ENCODE measurements around the gene ZC3H11A. TPM values are rescaled to one million over a fixed set of nuclear protein-coding genes. Genes with fewer than 3 reads are reported as not detected.

The ZC3H11A gene
- total and polyA plus RNA-seq, 2 donors (not counting 3 experiments of a cell fraction or from before 2014, with no cell fraction given) = 36.8 to 72.6 TPM

- Histone ChIP-seq H3K9me1 (replicated peaks; ENCODE audit: control insufficient read depth, extremely low read depth, insufficient read depth, low read length) (no peaks in the 10 kb centered on the region), H3K9ac (replicated peaks; ENCODE audit: extremely low read depth, insufficient read depth, low read length) (no peak overlapping the region), H3K79me2 (ENCODE audit: control insufficient read depth, insufficient read depth, low read length) (no peaks in the 10 kb centered on the region), H3K4me3 (replicated peaks in 1 of 3; ENCODE audit: insufficient read depth in 1 of 3, low read depth in 1 of 3, low read length in 3 of 3) (no peak overlapping the region), H3K36me3 (ENCODE audit: control insufficient read depth in 2 of 2, extremely low read depth in 1 of 2, insufficient read depth in 2 of 2, low read length in 2 of 2) (no peaks in the 10 kb centered on the region), H3K9me3 (replicated peaks; ENCODE audit: control insufficient read depth, insufficient read depth, low read length) (no peaks in the 10 kb centered on the region), H2AFZ (ENCODE audit: low read depth, low read length) (no peak overlapping the region), H4K20me1 (replicated peaks; ENCODE audit: control insufficient read depth, extremely low read depth, insufficient read depth, low read length) (no peaks in the 10 kb centered on the region), H3K4me2 (ENCODE audit: insufficient read depth, low read length) (no peak overlapping the region), H3K4me1 (ENCODE audit: control insufficient read depth, extremely low read depth, insufficient read depth, low read length) (peaks cover 3% of the 10 kb centered on the region), H3K27me3 (ENCODE audit: control insufficient read depth in 2 of 2, insufficient read depth in 2 of 2, low read length in 2 of 2) (no peaks in the 10 kb centered on the region), H3K27ac (ENCODE audit: insufficient read depth, low read depth, low read length) (no peak overlapping the region)
- DNase-seq (ENCODE audit: low read depth, low spot score) (no peak), FAIRE-seq (no peak)
- intact Hi-C loops (cut with micrococcal nuclease) (no loop called here), dilution Hi-C loops (cut with MboI; ENCODE audit: extremely low pct_ligation_motif_present, low sequenced_read_pairs) (no loop called here)
- POLR2A ChIA-PET = no interaction called here
- TF ChIP-seq FOS (IDR thresholded peaks at IDR 0.05; ENCODE audit: borderline replicate concordance, insufficient read depth, low read length) (no peak), GATA2 (IDR thresholded peaks at IDR 0.05; ENCODE audit: insufficient read depth, insufficient read length, low read depth, low read length) (no peak), MAX (IDR thresholded peaks at IDR 0.05; ENCODE audit: insufficient read depth, insufficient read length) (no peak), MYC (IDR thresholded peaks at IDR 0.05; ENCODE audit: low read depth, low read length) (no peak)
- BruUV-seq (replicated peaks) = no TSS peak
- CTCF ChIA-PET = interaction anchor here (1.0 kb wide), 1 partner anchor 12 kb away, joined by 3 read pairs; no protein-coding TSS in a partner anchor
These were observed 17.3 kb upstream of the ZC3H11A start for GRCh38 chr1:203778146-203778545.

GRCh38 chr1:203778789-203779188 is 16.6 kb upstream of the ZC3H11A start:
- no peaks in the 10 kb centered on the region for H3K9me1 ChIP-seq (replicated peaks; ENCODE audit: control insufficient read depth, extremely low read depth, insufficient read depth, low read length)
- no peak overlapping the region for H3K4me3 ChIP-seq (replicated peaks in 1 of 3; ENCODE audit: insufficient read depth in 1 of 3, low read depth in 1 of 3, low read length in 3 of 3)
- no peak for DNase-seq (ENCODE audit: low read depth, low spot score)
- no TSS peak for BruUV-seq (replicated peaks)
- no peak overlapping the region for H3K9ac ChIP-seq (replicated peaks; ENCODE audit: extremely low read depth, insufficient read depth, low read length)
- no peak overlapping the region for H3K27ac ChIP-seq (ENCODE audit: insufficient read depth, low read depth, low read length)
- no peak overlapping the region for H2AFZ ChIP-seq (ENCODE audit: low read depth, low read length)
- dilution Hi-C loops (cut with MboI; ENCODE audit: extremely low pct_ligation_motif_present, low sequenced_read_pairs) (no loop called here), intact Hi-C loops (cut with micrococcal nuclease) (no loop called here)
- no peak overlapping the region for H3K4me2 ChIP-seq (ENCODE audit: insufficient read depth, low read length)
- no peak for TF ChIP-seq POLR2A (IDR thresholded peaks at IDR 0.05; ENCODE audit: low read depth, low read length)
- no peak for TF ChIP-seq GATA2 (IDR thresholded peaks at IDR 0.05; ENCODE audit: insufficient read depth, insufficient read length, low read depth, low read length)
- no peak for TF ChIP-seq EZH2 (IDR thresholded peaks at IDR 0.05; ENCODE audit: borderline replicate concordance, low read depth, low read length, severe bottlenecking)
- TF ChIP-seq POLR2AphosphoS5 (IDR thresholded peaks at IDR 0.05; ENCODE audit: insufficient read depth, low read depth, low read length) = no peak
- no peak for TF ChIP-seq FOS (IDR thresholded peaks at IDR 0.05; ENCODE audit: borderline replicate concordance, insufficient read depth, low read length)
- no peak for TF ChIP-seq MYC (IDR thresholded peaks at IDR 0.05; ENCODE audit: low read depth, low read length)
- TF ChIP-seq CTCF (IDR thresholded peaks at IDR 0.05; ENCODE audit: extremely low read depth in 1 of 2, insufficient read depth in 1 of 2, low read depth in 1 of 2, low read length in 2 of 2) = no peak
- TF ChIP-seq JUN (IDR thresholded peaks at IDR 0.05; ENCODE audit: borderline replicate concordance, insufficient read depth, insufficient read length, low read depth) = no peak
- TF ChIP-seq MAX (IDR thresholded peaks at IDR 0.05; ENCODE audit: insufficient read depth, insufficient read length) = no peak
- ChIA-PET CTCF (no interaction called here), POLR2A (no interaction called here)
- H3K4me1 ChIP-seq (ENCODE audit: control insufficient read depth, extremely low read depth, insufficient read depth, low read length) = peaks cover 3% of the 10 kb centered on the region
- H4K20me1 ChIP-seq (replicated peaks; ENCODE audit: control insufficient read depth, extremely low read depth, insufficient read depth, low read length) = no peaks in the 10 kb centered on the region
- peaks cover 0 to 1% of the 10 kb centered on the region in 2 experiments for H3K27me3 ChIP-seq (ENCODE audit: control insufficient read depth in 2 of 2, insufficient read depth in 2 of 2, low read length in 2 of 2)
- no peaks in the 10 kb centered on the region for H3K79me2 ChIP-seq (ENCODE audit: control insufficient read depth, insufficient read depth, low read length)
- H3K9me3 ChIP-seq (replicated peaks; ENCODE audit: control insufficient read depth, insufficient read depth, low read length) = no peaks in the 10 kb centered on the region
- H3K36me3 ChIP-seq (ENCODE audit: control insufficient read depth in 2 of 2, extremely low read depth in 1 of 2, insufficient read depth in 2 of 2, low read length in 2 of 2) = no peaks in the 10 kb centered on the region
- no peak for FAIRE-seq

All from endothelial cell of umbilical vein (primary cell).